DOHH2 (cell line): ENCODE measurements around the gene GNB4.

ENCODE experiments used
- H3F3A ChIP-seq: fragments of 200-600 bp; sonication (generic), shearing (Covaris generic); 2 replicates; pipeline ENCODE4 v1.6.0; 2016; ENCODE audit warnings: antibody characterized with exemption, mild to moderate bottlenecking; ENCODE audit not compliant: control insufficient read depth, insufficient read depth
- H3K27ac ChIP-seq: fragments of 200-600 bp; sonication (generic); 2 replicates; pipeline ENCODE4 v1.5.1; 2014; ENCODE audit warnings: low read depth, mild to moderate bottlenecking, low read length, moderate library complexity
- H3K27me3 ChIP-seq: fragments of 200-600 bp; sonication (generic); 2 replicates; pipeline ENCODE4 v1.6.1; 2014; ENCODE audit warnings: mild to moderate bottlenecking, low read length, mixed read lengths; ENCODE audit not compliant: control insufficient read depth
- H3K36me3 ChIP-seq: fragments of 200-600 bp; sonication (generic); 2 replicates; pipeline ENCODE4 v1.6.1; 2014; ENCODE audit warnings: mild to moderate bottlenecking, low read length, moderate library complexity, mixed read lengths; ENCODE audit not compliant: control insufficient read depth
- H3K4me1 ChIP-seq: fragments of 200-600 bp; sonication (generic); 2 replicates; pipeline ENCODE4 v1.6.1; 2014; ENCODE audit warnings: mild to moderate bottlenecking, low read length, mixed read lengths; ENCODE audit not compliant: control insufficient read depth
- H3K4me2 ChIP-seq: fragments of 200-600 bp; sonication (generic); 2 replicates; pipeline ENCODE4 v1.6.0; 2014; ENCODE audit warnings: mild to moderate bottlenecking, low read length, moderate library complexity
- H3K4me3 ChIP-seq: fragments of 200-600 bp; sonication (generic); 2 replicates; pipeline ENCODE4 v1.5.1; 2014; ENCODE audit warnings: mild to moderate bottlenecking, low read length, mixed read lengths
- H3K79me2 ChIP-seq: fragments of 200-600 bp; sonication (generic); 2 replicates; pipeline ENCODE4 v1.6.1; 2014; ENCODE audit warnings: mild to moderate bottlenecking, low read length, mixed read lengths; ENCODE audit not compliant: control insufficient read depth
- H3K9me2 ChIP-seq: fragments of 200-600 bp; sonication (generic); replicated peaks from 2 replicates; pipeline ENCODE4 v1.6.1; 2014; ENCODE audit warnings: mild to moderate bottlenecking, low read length, mixed read lengths; ENCODE audit not compliant: control insufficient read depth
- H3K9me3 ChIP-seq: fragments of 200-600 bp; sonication (generic); 2 replicates; pipeline ENCODE4 v1.6.1; 2014; ENCODE audit warnings: antibody characterized with exemption, low read length, mixed read lengths; ENCODE audit not compliant: control insufficient read depth, insufficient read depth
- H4K20me1 ChIP-seq: fragments of 200-600 bp; sonication (generic); 2 replicates; pipeline ENCODE4 v1.6.0; 2014; ENCODE audit warnings: low read depth, mild to moderate bottlenecking, antibody characterized with exemption, low read length, moderate library complexity; ENCODE audit not compliant: control insufficient read depth, insufficient read depth
- EZH2phosphoT487 ChIP-seq: fragments of 200-600 bp; sonication (generic); IDR thresholded peaks from 2 replicates; pipeline ENCODE4 v1.6.1; 2017; ENCODE audit warnings: borderline replicate concordance, mild to moderate bottlenecking, antibody characterized with exemption, low read length, moderate library complexity, mixed read lengths
- TF ChIP-seq, protein P1 (sequence below): fragments of 200-600 bp; sonication (generic); IDR thresholded peaks from one replicate; pipeline ENCODE4 v1.5.1; 2014; ENCODE audit warnings: antibody characterized with exemption, mild to moderate bottlenecking, low read depth, low read length; ENCODE audit not compliant: poor library complexity, severe bottlenecking

GNB4 gene

DNA sequence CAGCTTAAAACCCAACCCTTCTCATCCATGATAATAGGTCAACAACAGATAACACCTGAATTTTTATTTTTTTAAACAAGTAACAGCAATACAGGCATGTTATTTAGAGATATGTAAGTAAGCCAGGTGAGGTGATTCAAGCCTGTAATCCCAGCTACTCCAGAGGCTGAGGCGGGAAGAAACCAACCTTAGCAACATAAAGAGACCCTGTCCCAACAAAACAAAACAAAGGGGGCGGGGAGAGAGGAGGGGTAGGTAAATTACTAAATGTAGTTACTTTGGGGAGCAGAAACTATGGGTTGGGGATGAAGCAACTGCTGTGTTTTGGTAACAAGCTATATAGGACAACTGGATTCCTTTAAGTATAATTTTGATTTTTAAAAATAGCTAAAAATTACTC is 47.0 kb downstream of the GNB4 start:
- no peaks in the 10 kb centered on the region for H3F3A ChIP-seq
- H3K27me3 ChIP-seq = no peaks in the 10 kb centered on the region
- H3K4me3 ChIP-seq = no peak overlapping the region
- no peaks in the 10 kb centered on the region for H3K9me2 ChIP-seq
- no peak overlapping the region for H3K27ac ChIP-seq
- no peaks in the 10 kb centered on the region for H3K79me2 ChIP-seq
- no peak overlapping the region for H3K4me2 ChIP-seq
- TF ChIP-seq, protein P1, sequence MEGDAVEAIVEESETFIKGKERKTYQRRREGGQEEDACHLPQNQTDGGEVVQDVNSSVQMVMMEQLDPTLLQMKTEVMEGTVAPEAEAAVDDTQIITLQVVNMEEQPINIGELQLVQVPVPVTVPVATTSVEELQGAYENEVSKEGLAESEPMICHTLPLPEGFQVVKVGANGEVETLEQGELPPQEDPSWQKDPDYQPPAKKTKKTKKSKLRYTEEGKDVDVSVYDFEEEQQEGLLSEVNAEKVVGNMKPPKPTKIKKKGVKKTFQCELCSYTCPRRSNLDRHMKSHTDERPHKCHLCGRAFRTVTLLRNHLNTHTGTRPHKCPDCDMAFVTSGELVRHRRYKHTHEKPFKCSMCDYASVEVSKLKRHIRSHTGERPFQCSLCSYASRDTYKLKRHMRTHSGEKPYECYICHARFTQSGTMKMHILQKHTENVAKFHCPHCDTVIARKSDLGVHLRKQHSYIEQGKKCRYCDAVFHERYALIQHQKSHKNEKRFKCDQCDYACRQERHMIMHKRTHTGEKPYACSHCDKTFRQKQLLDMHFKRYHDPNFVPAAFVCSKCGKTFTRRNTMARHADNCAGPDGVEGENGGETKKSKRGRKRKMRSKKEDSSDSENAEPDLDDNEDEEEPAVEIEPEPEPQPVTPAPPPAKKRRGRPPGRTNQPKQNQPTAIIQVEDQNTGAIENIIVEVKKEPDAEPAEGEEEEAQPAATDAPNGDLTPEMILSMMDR = no peak
- no peak for TF ChIP-seq EZH2phosphoT487
- no peaks in the 10 kb centered on the region for H3K4me1 ChIP-seq
- H3K9me3 ChIP-seq = no peaks in the 10 kb centered on the region
- H4K20me1 ChIP-seq = no peaks in the 10 kb centered on the region
- H3K36me3 ChIP-seq = peaks cover 36% of the 10 kb centered on the region

DNA sequence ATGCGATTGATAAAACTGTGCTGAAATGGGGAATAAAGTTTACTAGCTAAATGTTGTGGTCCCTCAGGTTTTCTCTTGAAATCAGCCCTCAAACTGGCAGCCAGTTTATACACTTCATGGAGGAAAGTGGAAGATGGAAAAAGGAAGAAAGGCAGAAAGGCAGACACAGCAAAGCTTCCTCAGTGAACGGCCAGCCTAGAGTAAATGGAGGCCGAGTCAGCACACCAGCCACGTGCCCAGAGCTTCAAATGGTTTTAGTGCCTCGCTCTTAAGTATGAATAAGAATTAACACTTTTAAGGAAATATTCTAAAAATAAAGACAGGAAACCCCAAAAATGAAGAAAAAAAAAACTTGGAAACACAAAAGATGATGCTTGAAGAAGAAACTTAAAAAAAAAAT is 48.3 kb downstream of the GNB4 start:
- no peak overlapping the region for H3K4me2 ChIP-seq
- 0 out of 2 replicates have a peak, but pooled peaks cover 3% of the 10 kb centered on the region for H3K4me1 ChIP-seq
- H3K27me3 ChIP-seq = no peaks in the 10 kb centered on the region
- no peaks in the 10 kb centered on the region for H3F3A ChIP-seq
- H3K9me2 ChIP-seq = no peaks in the 10 kb centered on the region
- no peaks in the 10 kb centered on the region for H4K20me1 ChIP-seq
- no peaks in the 10 kb centered on the region for H3K9me3 ChIP-seq
- no peaks in the 10 kb centered on the region for H3K79me2 ChIP-seq
- H3K4me3 ChIP-seq = no peak overlapping the region
- H3K27ac ChIP-seq = no peak overlapping the region
- peaks cover 36% of the 10 kb centered on the region for H3K36me3 ChIP-seq
- TF ChIP-seq, protein P1 = no peak
- no peak for TF ChIP-seq EZH2phosphoT487

DNA sequence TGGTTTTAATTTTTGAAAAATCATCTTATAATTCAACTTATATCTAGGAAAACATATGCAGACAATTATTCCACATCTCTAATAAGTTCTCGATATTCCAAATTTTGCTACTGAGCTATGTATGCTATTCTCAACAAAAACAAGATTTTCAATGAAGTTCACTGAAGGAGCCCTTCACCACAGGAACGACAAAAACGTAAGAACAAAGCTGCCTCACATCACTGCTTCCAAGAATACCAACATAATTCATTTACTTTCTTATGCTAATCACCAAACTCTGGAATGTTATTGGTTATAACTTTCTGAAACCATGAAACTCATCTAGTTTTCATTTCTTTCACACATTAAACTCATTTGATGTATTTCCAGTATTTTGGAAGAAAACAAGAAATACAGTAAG is 49.7 kb downstream of the GNB4 start:
- Histone ChIP-seq H3K27ac (no peak overlapping the region), H3F3A (no peaks in the 10 kb centered on the region), H3K36me3 (peaks cover 39% of the 10 kb centered on the region), H3K9me2 (no peaks in the 10 kb centered on the region), H3K27me3 (no peaks in the 10 kb centered on the region), H3K79me2 (no peaks in the 10 kb centered on the region), H3K4me3 (no peak overlapping the region), H3K4me1 (0 out of 2 replicates have a peak, but pooled peaks cover 3% of the 10 kb centered on the region), H4K20me1 (no peaks in the 10 kb centered on the region), H3K9me3 (no peaks in the 10 kb centered on the region), H3K4me2 (no peak overlapping the region)
- TF ChIP-seq, protein P1 = no peak
- TF ChIP-seq EZH2phosphoT487 = no peak
